HG03565 (cell line): Measurements from ENCODE around the gene SAMD4B.
A peak's percentile ranks its signal among the peaks of the same experiment; 100 is the strongest.
"Not testable (repeated sequence)": the region's sequence is repeated elsewhere in the genome, so short reads cannot be mapped to it uniquely, and the experiment has no call there.

Experiments
- ATAC-seq: cut with Tn5 transposase; IDR thresholded peaks from one replicate; pipeline ENCODE4 v1.9.1; 2021; ENCODE audit warnings: mild to moderate bottlenecking, moderate library complexity; ENCODE audit not compliant: unreplicated experiment

Gene SAMD4B

DNA sequence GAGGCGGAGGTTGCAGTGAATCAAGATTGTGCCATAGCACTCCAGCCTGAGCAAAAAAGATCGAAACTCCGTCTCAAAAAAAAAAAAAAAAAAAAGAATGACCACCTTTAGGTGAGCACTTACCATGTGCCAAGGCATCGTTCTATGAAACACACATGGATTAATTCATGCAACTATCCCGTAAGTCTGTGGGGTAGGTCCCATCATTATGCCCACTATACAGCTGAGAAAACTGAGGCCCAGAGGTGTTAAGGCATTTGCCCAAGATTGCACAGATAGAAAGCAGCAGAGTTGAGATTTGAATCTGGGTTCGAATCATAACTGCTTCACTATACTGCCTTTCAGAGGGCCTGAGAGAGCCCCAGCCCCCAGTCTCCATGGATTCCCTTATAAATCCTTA lies 8.7 kb upstream of the SAMD4B start:
- no peak for ATAC-seq

DNA sequence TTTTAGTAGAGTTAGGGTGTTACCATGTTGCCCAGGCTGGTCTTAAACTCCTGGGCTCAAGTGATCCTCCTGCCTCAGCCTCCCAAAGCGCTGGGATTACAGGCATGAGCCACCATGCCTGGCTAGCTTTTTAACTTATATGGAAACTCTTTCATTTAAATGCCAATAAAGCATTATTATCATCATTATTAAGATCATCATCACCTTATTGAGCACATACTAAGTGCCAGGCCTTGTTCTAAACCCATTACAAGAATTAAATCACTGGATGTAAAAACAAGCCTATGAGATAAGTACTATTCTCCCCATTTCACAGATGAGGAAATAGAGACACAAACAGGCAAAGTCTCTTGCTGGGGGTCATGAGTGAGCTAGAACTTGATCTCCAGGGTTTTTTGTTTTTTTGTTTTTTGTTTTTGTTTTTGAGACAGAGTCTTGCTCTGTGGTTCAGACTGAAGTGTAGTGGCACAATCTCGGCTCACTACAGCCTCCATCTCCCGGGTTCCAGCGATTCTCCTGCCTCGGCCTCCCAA lies 7.7 kb upstream of the SAMD4B start:
- no peak for ATAC-seq

DNA sequence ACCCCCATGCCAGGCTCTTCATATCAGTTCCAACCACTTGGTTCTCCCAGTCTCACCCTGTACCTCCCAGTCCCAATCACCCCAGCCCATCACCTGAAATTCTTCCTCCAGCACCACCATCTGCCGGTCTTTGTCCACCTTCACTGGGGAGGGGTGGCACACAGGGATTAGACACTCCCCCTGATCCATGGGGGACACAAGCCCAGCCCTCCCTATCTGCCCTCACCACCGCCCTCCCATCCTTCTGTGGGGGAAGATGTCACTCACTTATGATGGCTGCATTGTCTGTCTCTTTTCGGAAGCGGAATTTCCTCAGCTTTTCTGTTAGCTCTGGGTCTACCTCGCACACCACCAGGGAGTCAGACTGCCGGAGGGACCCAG lies 7.1 kb upstream of the SAMD4B start:
- ATAC-seq = no peak

DNA sequence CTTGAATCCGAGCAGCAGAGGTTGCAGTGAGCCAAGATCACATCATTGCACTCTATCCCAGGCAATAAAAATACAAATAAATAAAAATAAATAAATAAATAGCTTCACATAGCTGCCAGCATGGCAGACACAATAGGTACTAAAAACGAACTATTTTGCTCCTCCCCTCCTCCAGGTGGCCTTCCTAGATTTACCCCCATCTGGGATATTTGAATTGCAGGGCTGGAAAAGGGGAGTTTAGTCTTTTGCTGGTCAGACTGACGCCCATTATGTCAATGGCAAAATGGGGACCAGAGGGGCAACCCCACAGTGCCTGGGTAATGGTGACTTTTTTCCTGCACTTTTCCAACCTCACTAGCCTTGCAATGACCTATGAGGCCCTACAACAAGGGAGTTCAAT lies 5.7 kb upstream of the SAMD4B start:
- no peak for ATAC-seq

DNA sequence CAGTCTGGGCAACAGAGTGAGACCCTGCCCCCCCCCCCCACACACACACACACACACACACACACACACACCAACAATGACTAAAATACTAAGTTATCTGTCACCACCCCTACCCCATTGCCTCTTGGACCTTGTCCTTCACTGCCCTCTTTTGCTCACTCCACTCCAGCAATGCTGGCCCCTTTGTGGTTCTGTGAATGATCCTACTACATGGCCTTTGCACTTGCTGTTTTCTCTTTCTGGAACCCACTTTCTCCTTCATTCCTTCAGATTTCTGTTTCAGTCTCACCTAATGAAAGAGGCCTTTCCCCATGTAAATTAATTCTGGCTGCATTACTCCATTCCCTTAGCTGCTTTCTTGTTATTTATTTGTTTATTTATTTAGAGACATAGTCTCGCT lies 2.5 kb upstream of the SAMD4B start:
- ATAC-seq = no peak

DNA sequence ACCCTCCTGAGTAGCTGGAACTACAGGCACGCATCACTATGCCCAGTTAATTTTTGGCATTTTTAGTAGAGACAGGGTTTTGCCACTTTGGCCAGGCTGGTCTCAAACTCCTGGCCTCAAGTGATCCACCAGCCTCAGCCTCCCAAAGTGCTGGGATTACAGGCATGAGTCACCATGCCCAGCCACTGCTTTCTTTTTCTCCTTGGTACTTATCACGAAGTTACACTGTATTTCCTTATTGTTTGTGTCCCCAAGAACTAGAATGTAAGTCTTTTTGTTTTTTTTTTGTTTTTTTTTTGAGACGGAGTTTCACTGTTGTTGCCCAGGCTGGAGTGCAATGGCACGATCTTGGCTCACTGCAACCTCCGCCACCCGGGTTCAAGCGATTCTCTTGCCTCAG lies 2.1 kb upstream of the SAMD4B start:
- ATAC-seq = not testable (repeated sequence)

DNA sequence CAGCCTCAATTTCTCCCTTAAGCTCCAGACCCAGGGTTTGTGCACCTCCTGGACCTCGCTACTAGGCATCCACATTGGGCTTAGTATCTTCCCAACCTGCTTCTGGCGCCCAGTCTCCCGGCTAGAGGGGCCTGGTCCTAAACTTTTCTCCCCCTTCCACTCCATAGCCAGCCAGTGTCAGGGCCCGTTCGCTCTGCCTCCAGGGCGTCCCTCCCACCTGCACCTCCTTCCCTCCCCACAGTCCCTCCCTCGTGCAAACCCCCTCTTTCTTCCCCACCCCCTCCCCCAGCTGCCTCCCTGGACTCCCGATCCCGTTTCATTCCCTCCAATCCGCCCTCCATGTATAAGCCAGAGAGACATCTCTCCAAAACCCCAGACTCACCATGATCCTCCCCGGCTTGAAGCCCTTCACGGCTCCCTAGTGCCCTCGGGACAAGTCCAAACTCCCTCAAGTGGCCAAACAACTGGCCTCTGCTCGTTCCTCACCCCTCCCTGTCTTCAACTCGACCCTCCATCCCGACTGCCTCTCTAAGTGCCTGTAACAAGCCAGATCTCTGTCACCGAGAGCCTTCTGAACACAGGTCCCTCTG lies 997 bp upstream of the SAMD4B start:
- no peak for ATAC-seq

DNA sequence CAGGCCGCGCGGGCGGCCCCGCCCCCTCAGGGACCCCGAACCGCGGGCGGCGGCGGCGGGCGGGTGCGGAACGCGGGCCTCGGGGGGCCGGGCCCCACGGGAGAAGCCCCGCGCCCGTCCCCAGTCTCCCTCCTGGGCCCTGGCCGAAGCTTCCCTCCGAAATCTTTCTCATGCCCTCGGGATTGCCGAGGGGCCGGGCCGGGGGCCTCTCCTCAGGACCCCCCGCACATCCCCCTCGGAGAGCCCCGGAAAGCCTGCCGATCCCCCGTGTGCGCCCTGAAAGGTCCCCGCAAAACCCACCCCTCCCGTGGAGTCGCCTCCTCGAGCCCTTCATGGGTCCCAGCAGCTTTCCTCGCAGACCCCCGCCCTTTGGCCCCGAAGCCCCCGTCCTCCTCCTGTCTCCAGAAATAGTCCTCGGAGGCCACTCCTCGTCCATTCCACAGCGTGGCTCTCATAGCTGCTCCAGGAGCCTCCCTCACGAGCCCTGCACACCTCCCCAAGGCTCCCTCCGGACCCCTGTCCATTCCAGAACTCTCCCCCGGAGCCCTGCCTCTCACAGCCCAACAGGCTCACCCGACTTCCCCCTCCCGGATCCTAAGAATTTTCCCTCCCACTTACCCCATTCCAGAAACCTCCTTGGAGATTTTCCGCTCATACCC lies 555 bp downstream of the SAMD4B start:
- no peak for ATAC-seq

DNA sequence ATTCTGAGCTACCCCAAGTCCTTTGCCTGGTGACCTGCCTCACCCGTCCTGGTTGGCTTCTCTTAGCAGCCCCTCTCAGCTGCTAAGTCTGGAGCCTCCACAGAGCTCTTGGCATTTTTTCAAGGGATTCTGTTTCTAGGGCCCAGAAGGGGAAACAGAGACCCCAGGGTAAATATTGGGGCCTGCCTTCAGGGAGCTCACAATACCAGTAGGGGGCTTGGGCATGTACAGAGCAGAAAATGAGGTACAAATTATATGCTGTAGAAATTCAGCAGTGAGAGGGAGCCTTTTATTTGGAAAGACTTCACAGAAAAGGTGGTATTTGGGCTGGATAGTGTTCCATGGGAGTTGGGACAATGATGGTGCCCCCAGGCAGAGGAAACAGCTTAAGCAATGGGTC lies 3.7 kb downstream of the SAMD4B start:
- ATAC-seq = no peak

DNA sequence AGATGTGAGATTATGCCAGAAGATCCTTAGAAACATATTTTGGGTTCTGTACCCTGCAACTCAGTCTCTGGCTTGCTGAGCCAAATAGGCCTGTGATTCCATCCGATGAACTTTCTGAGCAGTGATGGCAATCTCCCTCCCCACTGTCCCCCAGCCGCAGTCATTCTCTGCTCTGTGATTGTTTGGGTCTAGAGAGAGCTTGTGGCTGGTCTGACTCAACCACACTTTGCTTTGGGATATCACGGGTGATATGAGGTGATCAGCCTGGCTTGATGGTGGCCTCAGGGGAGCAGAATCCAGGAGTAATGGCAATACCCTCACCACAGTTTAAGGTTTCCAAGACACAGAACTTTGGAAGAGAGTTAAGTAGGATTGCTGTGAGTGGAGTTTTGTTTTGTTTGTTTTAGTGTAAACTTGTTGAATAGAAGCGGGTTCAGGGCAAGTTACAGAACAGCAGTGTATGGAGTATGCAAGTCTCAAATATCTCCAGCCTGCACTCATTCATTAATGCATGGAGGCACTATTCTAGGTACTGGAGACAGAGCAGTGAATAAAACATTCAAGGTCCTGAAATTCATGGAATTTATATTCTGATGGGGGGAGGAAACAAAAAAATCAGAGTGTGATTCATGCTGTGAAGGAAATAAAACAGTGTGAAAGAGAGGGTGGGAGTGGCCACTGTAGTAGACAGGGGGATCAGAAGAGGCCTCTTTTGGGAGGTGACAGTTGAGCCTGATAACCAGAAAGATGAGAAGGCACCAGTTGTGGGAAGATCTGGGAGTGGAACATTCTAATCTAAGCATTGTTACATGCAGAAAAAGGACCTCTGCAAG lies 5.3 kb downstream of the SAMD4B start:
- ATAC-seq = no peak

DNA sequence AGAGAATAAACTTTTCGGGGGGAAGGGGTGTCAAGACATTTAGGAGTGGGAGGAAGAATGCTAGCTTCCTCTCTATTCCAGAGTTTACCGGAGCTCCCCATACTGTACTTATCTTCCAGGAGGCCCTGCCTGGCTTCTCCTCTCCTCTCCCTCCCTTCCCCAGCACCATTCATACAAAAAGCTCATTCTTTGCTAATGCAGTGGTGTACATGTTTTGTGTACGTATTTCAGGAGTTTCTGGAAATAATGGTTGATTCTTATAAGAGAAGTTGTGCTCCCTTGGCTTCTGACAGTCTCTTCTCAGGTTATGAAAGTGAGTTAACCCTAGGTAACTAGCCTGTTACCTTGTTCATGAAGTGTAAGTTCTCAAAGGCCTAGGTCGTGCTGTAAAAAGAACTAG lies 7.1 kb downstream of the SAMD4B start:
- ATAC-seq = no peak

DNA sequence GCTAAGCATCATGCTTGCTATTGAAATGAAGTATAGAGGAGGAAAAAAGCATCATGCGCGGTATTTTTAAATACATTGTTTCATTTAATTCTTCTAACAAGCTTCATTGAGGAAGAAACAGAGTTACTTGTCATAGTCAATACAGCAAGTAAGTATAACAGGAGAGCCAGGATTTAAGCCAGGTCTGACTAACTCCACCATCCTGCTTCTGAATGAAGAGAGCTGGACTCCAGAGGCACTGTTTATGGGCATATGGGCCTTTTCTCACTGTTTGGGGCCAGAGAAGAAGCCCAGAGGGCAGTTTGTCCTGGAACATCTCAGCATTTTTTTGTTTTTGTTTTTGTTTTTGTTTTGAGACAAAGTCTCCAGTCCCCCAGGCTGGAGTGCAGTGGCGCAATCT lies 7.9 kb downstream of the SAMD4B start:
- no peak for ATAC-seq

DNA sequence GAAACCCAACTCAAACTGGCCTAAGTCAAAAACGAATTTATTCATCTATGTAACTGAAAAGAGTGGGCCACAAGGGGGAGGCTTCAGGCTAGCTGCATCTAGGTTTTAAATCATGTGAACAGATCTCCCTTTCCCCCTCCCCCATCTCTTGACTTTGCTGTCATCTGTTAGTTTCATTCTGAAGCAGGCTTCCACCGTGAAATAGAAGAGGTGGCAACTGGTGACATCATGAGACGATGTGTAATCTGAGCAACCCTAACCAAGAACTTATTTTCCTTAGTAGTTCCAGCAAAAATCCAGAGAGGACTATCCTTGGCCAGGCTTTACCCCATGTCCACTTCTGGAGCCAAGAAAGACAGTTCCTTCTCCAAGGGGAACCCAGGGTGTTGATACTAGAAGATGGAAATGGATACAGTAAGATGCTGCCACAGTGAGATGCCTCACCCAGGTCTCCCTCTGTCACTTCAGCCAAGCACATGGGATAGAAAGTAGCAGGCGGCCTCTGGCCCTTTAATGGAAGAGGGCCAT lies 9.4 kb downstream of the SAMD4B start:
- ATAC-seq = peak; percentile 82

DNA sequence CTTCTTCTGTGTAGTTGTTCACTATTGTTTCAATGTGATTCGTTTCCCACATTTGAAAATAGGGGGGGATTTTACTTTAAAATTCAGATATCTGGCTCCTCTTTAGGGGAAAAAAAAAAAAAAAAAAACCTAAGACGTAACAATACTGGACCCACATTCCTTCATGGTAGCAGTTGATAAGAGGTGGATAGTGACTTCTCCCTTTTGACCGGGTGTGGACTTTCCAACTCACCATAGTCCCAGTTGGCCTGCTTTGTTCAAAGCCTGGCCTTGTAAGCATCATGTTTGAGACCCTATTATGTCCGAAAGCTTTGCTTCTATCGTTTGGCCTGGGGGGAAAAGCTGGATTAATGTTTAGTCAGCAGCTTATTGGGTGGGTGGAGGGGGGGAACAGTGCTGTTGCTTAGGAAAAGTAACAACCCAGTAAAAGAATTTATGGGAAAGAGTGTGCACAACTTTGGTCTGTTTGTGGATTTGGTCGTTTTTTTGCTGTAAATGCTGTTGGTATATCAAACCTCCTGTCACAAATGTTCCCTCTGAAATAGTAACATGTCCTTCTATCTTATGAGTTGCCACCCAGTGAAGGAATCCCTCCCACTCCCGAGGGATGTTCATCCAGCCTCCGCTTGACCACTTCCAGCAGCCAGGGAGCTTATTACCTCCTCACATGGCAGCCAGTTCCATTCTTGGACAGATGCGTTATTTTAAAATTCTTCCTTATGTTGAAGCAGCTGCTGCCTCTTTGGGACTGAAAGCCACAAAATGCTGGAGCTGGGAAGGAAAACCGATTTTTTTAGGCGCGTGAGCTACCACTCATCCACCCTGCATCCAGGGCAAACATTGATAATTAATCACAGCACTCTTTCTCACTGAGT lies 10.4 kb downstream of the SAMD4B start:
- no peak for ATAC-seq

DNA sequence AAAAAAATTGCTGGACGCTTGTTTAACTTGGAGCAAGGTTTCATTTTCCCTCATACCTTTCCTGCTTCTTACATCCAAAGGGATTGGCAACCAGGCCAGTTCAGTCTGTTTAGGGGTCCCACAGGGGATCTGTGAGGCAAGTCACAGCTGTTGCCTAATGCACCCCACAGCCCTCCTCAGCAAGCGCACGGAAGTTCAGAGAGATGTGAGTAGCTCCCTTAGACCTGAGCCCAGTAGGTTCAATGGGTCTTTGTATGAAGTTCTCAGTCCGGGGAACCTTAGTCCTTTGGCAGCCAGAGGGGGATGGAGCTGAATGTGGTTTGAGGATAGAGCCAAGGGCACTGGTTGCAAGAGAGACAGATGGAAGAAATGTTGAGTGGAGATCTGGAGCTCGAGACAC lies 13.0 kb downstream of the SAMD4B start:
- ATAC-seq = no peak

DNA sequence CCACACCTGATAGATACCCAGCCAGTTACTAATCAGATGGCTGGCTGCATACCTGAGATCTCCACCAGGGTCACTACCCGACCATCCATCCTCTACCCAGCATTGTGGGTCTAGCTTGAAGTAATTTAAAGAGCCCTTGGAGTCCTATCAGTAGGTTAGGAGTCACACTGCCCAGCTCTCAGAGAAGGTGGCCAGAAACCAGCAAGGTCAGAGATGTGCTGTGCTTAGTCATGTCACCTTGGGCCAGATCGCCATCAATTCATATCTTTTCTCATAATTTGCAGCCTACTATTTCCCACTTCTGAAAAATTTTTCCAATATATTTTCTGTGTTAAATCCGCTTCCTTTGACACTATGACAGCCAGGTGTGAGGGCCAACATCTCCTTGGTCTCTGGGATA lies 13.9 kb downstream of the SAMD4B start:
- ATAC-seq = no peak

DNA sequence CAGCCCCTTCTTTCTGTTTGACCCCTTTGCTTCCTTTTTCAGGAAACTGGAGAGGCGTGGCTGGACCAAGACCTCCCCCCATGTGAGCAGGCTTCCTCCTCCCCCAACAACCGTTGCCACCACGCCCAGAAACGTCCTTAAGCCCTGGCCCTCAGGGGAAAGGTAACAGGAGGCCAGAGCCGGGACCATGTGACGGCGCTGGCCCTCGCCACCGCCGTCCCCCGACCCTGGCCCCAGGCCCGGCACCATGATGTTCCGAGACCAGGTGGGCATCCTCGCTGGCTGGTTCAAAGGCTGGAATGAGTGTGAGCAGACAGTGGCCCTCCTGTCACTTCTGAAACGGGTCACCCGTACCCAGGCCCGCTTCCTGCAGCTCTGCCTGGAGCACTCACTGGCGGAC lies 14.4 kb downstream of the SAMD4B start:
- ATAC-seq = no peak

DNA sequence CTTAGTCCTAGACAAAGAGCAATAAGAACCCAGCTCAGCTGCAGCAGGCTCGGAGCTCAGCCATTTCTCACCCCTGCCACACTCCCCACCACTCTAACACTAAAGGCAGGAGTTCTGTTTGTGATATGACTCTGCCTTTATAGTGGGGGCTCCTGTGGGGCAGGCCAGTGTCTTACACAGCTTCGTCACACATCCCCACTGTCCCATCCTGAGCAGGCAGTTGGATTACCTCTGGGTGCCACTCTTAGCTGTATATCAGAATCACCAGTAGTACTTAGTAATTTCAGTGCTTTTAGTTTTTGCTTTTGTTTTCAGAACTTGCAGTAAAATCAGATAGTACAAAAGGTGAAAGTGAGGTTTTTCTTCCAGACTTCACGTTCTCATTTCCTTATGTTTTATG lies 16.8 kb downstream of the SAMD4B start:
- ATAC-seq = no peak

DNA sequence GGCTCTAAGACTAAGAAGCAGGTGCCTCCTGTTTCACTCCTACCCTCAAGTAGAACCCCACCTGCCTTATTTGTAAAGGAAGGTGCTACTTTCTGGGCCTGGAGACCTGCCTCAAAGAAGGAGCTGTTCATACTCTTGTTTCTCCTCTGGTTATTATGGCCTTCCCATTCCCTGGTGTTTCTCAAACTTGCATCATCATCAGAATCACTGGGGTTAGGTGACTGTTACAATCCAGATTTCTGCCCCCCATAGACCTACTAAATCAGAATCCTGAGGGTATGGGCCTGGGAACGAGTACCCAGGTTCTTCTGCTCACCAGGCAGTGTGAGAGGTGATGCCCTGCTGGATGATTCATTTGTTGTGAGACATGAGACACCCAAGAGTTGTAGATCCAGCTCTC lies 18.4 kb downstream of the SAMD4B start:
- ATAC-seq = no peak

DNA sequence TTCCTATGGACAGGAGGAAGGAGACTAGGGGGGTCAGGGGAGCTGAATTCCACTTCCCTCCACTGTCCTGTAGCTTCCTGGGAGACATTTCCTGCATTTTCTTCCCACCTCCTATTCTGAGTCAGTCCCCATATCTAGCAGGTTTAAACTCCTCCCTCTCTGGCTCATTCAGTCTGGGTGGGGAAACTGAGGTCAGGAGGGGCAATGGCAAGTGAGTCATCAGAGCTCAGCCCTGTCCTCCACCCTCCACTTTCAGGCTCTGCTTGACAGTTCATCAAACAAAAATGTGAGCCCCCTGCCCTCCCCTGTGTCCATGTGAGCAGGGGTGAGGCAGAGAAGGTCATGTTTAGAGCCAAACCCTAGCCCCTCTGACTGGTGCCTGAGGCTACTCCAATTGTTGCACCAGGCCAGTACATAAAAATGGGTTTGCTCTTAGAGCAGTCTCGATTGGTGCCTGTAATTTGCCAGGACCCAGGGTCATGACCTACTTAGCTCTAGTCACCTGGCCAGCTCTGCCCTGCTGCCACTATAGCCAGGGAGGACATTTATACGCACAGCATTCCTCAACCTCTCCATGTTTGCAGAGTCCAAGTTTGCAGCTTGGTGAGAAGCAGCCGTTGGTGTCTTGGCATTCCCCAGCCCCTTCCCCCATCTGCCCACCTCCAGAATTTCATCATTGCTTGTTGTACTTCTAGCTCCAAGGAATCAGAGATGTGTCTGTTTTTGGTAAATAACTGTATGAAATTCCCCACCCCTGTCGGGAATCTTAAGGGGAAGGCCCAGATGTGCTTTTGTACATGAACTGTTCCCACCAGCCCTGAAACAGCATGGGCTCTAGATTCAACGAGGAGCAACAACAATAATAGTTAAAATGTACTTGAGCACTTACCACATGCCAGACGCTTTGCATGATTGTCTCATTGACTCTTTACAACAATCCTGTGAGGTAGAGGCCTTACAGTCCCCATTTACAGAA lies 20.7 kb downstream of the SAMD4B start:
- no peak for ATAC-seq
